ENCODE measurements around the gene ZFP92. TPM values are rescaled to one million over a fixed set of nuclear protein-coding genes. Genes with fewer than 3 reads are reported as not detected.

The ZFP92 gene
- total RNA-seq, 1 donor from 2014 or later = 1.9 TPM

DNA sequence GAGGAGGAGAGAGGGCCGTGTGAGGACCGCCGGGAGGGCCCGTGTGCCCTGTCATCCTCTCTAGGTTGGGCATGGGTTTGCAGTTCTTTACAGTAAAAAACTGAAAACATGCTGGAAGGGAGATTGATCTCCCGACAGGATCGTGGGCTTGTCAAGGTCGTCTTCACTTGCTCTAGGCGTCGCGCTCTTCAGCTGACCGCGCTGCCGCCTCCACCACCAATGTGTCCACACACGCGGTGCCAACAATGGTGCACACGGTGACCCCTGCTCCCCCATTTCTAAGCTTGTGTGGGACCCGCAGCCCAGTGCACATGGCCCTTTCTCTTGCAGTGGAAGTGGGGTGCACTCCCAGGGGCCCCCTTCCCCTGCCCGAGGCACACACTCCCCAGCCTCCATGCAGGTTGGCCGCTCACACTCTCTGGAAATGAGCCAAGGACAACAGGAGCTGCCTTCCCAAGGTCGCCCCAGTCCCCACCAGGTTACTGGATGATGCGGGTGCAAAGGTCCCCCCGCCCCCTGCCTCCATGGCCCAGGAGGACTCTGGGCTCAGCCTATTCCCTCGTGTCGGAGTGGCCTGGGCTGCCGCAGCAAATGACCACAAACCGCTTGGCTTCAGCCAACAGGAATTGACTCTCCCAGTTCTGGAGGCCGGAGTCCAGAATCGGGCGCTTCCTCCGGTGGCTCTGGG is 1.7 kb upstream of the ZFP92 start:
- peaks cover 7% of the 10 kb centered on the region for H3K27me3 ChIP-seq (ENCODE audit: control insufficient read depth, insufficient read depth, low read length)
- no peak for DNase-seq (ENCODE audit: low read depth)
- no peak overlapping the region for H3K4me3 ChIP-seq (ENCODE audit: low read depth, low read length)
- TF ChIP-seq, protein P1, sequence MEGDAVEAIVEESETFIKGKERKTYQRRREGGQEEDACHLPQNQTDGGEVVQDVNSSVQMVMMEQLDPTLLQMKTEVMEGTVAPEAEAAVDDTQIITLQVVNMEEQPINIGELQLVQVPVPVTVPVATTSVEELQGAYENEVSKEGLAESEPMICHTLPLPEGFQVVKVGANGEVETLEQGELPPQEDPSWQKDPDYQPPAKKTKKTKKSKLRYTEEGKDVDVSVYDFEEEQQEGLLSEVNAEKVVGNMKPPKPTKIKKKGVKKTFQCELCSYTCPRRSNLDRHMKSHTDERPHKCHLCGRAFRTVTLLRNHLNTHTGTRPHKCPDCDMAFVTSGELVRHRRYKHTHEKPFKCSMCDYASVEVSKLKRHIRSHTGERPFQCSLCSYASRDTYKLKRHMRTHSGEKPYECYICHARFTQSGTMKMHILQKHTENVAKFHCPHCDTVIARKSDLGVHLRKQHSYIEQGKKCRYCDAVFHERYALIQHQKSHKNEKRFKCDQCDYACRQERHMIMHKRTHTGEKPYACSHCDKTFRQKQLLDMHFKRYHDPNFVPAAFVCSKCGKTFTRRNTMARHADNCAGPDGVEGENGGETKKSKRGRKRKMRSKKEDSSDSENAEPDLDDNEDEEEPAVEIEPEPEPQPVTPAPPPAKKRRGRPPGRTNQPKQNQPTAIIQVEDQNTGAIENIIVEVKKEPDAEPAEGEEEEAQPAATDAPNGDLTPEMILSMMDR (IDR thresholded peaks at IDR 0.05; ENCODE audit: insufficient read depth, low read length, poor library complexity, severe bottlenecking) = no peak
- H3K36me3 ChIP-seq (ENCODE audit: control insufficient read depth, insufficient read depth, low read length) = no peaks in the 10 kb centered on the region

DNA sequence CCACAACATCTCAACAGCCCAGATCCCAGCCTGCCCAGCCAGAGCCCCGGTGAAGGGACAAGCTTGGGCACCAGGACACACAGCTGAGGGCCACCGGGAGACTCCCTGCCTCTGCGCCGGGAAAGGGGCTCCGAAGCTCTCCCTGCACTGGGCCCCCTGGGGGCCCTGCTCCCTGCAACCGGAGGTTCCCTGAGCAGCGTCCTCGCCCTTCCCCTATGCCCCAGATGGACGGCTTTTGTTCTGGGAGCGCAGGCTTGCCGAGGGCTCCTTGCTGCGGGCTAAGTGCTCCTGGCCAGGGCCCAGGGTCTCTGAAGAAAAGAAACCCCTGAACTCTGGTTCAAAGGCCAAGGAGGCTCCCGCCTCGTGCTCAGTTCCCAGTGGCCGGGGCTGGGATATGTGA is 899 bp upstream of the ZFP92 start:
- H3K27me3 ChIP-seq (ENCODE audit: control insufficient read depth, insufficient read depth, low read length) = peaks cover 7% of the 10 kb centered on the region
- TF ChIP-seq, protein P1 (IDR thresholded peaks at IDR 0.05; ENCODE audit: insufficient read depth, low read length, poor library complexity, severe bottlenecking) = no peak

DNA sequence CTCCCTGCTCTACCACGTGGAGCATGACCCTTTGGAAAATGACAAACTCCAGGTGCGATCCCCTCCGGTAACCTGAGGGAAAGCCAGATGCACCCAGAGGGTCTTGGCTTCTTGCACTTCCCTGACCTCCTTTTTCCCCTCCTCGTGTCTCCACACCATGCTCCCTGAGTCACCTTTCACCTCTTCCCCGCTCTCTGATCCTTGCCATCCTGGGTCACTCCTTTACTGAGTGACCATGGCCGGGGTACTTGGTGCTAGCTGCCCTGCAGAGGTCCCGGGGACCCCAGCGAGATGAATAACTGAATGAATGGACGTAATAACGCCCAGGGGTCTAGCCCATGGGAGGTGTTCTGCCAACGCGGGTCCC is 401 bp upstream of the ZFP92 start:
- Histone ChIP-seq H3K36me3 (ENCODE audit: control insufficient read depth, insufficient read depth, low read length) (no peaks in the 10 kb centered on the region), H3K27me3 (ENCODE audit: control insufficient read depth, insufficient read depth, low read length) (peaks cover 7% of the 10 kb centered on the region), H3K4me3 (ENCODE audit: low read depth, low read length) (peak overlapping the region; percentile 45)
- no peak for DNase-seq (ENCODE audit: low read depth)
- TF ChIP-seq, protein P1 (IDR thresholded peaks at IDR 0.05; ENCODE audit: insufficient read depth, low read length, poor library complexity, severe bottlenecking) = no peak

More for the DNA sequence above, 899 bp upstream of the ZFP92 start:
- Histone ChIP-seq H3K4me3 (ENCODE audit: low read depth, low read length) (no peak overlapping the region), H3K36me3 (ENCODE audit: control insufficient read depth, insufficient read depth, low read length) (no peaks in the 10 kb centered on the region)
- no peak for DNase-seq (ENCODE audit: low read depth)

DNA sequence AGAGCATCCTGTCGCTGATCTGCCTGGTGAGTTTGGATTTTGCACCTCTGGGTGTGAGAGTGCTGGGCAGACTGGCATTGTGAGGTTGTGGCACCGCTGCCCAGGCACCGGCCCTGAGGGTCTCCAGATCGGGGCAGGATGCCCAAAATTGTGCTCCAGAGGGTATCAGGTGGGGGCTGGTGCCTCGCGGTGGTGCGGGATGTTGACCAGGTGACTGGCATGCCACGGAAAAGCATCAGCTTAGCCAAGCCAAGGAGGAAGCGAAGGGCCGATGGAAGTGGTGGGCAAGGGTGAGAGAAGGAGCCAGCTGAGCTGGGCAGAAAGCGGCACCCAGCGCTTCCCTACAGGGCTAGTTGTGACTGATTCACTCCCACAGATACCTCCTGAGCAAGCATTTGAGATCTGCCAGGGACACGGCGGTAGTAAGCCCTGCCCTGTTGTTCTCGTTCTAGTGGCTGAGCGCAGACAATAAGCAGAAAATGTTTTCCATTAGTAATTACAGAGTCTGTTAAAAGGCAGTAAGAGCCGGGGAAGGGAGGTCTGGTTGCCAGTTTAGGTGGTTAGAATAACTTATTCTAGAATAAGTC is 809 bp downstream of the ZFP92 start:
- H3K36me3 ChIP-seq (ENCODE audit: control insufficient read depth, insufficient read depth, low read length) = no peaks in the 10 kb centered on the region
- peaks cover 7% of the 10 kb centered on the region for H3K27me3 ChIP-seq (ENCODE audit: control insufficient read depth, insufficient read depth, low read length)
- TF ChIP-seq, protein P1 (IDR thresholded peaks at IDR 0.05; ENCODE audit: insufficient read depth, low read length, poor library complexity, severe bottlenecking) = no peak
- DNase-seq (ENCODE audit: low read depth) = no peak
- H3K4me3 ChIP-seq (ENCODE audit: low read depth, low read length) = peak overlapping the region; percentile 45

DNA sequence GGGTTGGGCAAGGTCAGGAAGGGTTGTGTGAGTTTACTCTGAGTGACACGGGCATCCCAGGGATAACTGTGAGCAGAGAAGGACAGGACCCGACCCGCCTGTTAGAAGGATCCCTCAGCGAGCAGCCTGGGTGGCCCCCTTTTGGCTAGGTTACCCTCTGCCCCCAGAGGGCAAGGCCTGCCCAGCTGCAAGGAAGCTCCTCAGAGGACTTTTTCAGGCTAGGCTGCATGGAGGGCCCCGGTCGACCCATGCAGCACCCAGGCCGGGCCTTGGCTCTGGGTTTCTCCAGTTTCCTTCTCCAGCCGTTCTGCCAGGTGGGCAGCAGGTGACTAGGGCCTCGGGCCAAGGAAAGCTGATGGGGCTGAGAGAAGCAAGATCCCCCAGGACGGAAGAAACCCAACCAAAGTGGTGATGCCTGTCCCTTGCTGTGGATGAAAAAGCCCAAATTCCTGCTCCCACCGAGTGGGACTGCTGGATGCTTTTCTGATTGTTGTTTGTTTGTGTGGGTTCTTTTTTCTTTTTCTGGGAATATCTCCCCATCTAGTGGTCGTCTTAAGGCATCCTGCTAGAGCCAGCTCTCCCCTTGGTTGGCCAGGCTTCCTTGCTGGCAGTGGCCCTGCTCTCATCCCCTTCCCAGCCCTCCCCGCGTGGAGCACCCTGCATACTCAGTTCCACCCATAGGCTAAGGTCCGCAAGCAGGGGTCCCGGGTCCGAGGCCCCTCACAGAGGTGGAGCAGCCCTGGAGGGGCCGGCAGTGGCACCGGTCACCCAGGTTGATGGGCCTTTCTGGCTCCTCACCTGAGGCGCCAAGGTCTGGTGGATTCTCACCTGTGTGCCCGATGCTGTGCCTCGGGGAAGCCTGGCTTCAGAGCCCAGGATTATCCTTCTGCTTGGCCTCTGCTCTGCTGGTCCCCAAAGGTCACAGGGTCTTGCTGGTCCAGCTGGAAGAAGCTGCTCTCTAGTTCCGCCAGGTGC is 1.8 kb downstream of the ZFP92 start:
- Histone ChIP-seq H3K4me3 (ENCODE audit: low read depth, low read length) (no peak overlapping the region), H3K36me3 (ENCODE audit: control insufficient read depth, insufficient read depth, low read length) (no peaks in the 10 kb centered on the region), H3K27me3 (ENCODE audit: control insufficient read depth, insufficient read depth, low read length) (peaks cover 7% of the 10 kb centered on the region)
- TF ChIP-seq, protein P1 (IDR thresholded peaks at IDR 0.05; ENCODE audit: insufficient read depth, low read length, poor library complexity, severe bottlenecking) = peak; percentile 17
- DNase-seq (ENCODE audit: low read depth) = no peak

All from kidney epithelial cell (primary cell).